DOHH2 (cell line): Measurements from ENCODE around the gene RPA1.

ENCODE experiments used
- EZH2phosphoT487 ChIP-seq: fragments of 200-600 bp; sonication (generic); IDR thresholded peaks from 2 replicates; pipeline ENCODE4 v1.6.1; 2017; ENCODE audit warnings: borderline replicate concordance, mild to moderate bottlenecking, antibody characterized with exemption, low read length, moderate library complexity, mixed read lengths
- TF ChIP-seq, protein P1 (sequence below): fragments of 200-600 bp; sonication (generic); IDR thresholded peaks from one replicate; pipeline ENCODE4 v1.5.1; 2014; ENCODE audit warnings: antibody characterized with exemption, mild to moderate bottlenecking, low read depth, low read length; ENCODE audit not compliant: poor library complexity, severe bottlenecking

DNA sequence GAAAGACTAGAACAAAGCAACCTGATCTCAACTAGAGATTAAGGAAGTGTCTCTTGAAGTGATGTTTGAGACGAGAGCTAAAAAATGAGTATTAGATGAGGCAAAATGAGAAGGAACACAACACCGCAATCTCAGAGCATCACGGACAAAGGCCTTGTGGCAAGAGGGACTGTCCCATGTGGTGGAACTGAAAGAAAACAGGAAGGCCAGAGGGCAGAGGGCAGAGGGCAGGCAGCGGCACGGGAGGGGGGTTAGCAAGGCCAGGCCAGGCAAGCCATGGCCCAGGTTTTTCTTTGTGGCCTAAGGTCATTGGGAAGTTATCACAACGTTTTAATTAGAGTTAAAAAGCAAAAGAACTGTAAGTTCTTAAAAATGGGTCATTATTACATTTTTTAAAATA, 22.5 kb downstream of the RPA1 start:
- TF ChIP-seq, protein P1, sequence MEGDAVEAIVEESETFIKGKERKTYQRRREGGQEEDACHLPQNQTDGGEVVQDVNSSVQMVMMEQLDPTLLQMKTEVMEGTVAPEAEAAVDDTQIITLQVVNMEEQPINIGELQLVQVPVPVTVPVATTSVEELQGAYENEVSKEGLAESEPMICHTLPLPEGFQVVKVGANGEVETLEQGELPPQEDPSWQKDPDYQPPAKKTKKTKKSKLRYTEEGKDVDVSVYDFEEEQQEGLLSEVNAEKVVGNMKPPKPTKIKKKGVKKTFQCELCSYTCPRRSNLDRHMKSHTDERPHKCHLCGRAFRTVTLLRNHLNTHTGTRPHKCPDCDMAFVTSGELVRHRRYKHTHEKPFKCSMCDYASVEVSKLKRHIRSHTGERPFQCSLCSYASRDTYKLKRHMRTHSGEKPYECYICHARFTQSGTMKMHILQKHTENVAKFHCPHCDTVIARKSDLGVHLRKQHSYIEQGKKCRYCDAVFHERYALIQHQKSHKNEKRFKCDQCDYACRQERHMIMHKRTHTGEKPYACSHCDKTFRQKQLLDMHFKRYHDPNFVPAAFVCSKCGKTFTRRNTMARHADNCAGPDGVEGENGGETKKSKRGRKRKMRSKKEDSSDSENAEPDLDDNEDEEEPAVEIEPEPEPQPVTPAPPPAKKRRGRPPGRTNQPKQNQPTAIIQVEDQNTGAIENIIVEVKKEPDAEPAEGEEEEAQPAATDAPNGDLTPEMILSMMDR = no peak
- TF ChIP-seq EZH2phosphoT487 = no peak
